Hepatocyte (in vitro differentiated cells): Measurements from ENCODE around the gene ABCC3. TPM values are rescaled to one million over a fixed set of nuclear protein-coding genes. Genes with fewer than 3 reads are reported as not detected.

Source experiments
- DNase-seq: peaks from one replicate; pipeline ENCODE4 v3.0.0-alpha.2; 2016; ENCODE audit warnings: low spot score
- H2AFZ ChIP-seq: fragments of 200-600 bp; sonication (generic); 2 replicates; pipeline ENCODE4 v1.6.0; 2016; ENCODE audit warnings: antibody characterized with exemption, mild to moderate bottlenecking
- H3K27ac ChIP-seq: fragments of 200-600 bp; sonication (generic); 2 replicates; pipeline ENCODE4 v1.5.1; 2016; ENCODE audit warnings: mild to moderate bottlenecking
- H3K27me3 ChIP-seq: fragments of 200-600 bp; sonication (generic); 2 replicates; pipeline ENCODE4 v1.6.1; 2016
- H3K36me3 ChIP-seq: fragments of 200-600 bp; sonication (generic); replicated peaks from 2 replicates; pipeline ENCODE4 v1.5.1; 2016; ENCODE audit warnings: low read depth; ENCODE audit not compliant: insufficient read depth
- H3K4me1 ChIP-seq: fragments of 200-600 bp; sonication (generic); 2 replicates; pipeline ENCODE4 v1.5.1; 2016; ENCODE audit warnings: mild to moderate bottlenecking, moderate library complexity; ENCODE audit not compliant: insufficient read depth
- H3K4me2 ChIP-seq: fragments of 200-600 bp; sonication (generic); 2 replicates; pipeline ENCODE4 v1.6.0; 2016
- H3K4me3 ChIP-seq: fragments of 200-600 bp; sonication (generic); 2 replicates; pipeline ENCODE4 v1.5.1; 2016; ENCODE audit warnings: mild to moderate bottlenecking
- H3K79me2 ChIP-seq: fragments of 200-600 bp; sonication (generic); 2 replicates; pipeline ENCODE4 v1.6.0; 2017; ENCODE audit warnings: mild to moderate bottlenecking
- H3K9me2 ChIP-seq: fragments of 200-600 bp; sonication (generic); replicated peaks from 2 replicates; pipeline ENCODE4 v1.6.0; 2017; ENCODE audit warnings: mild to moderate bottlenecking; ENCODE audit not compliant: insufficient read depth
- H3K9me3 ChIP-seq: fragments of 200-600 bp; sonication (generic); 2 replicates; pipeline ENCODE4 v1.5.1; 2016; ENCODE audit warnings: low read depth, mild to moderate bottlenecking
- H4K20me1 ChIP-seq: fragments of 200-600 bp; sonication (generic); 2 replicates; pipeline ENCODE4 v1.6.0; 2016; ENCODE audit warnings: mild to moderate bottlenecking; ENCODE audit not compliant: insufficient read depth, poor library complexity, severe bottlenecking
- EZH2 ChIP-seq: fragments of 200-600 bp; sonication (generic); IDR thresholded peaks from 2 replicates; pipeline ENCODE4 v1.6.1; 2016; ENCODE audit warnings: antibody characterized with exemption, mild to moderate bottlenecking, borderline replicate concordance
- EZH2phosphoT487 ChIP-seq: fragments of 200-600 bp; sonication (generic); IDR thresholded peaks from one replicate; pipeline ENCODE4 v1.6.1; 2018; ENCODE audit warnings: antibody characterized with exemption, mild to moderate bottlenecking, low read depth, moderate library complexity; ENCODE audit not compliant: unreplicated experiment, severe bottlenecking
- WGBS: methylation state at CpG from one replicate; pipeline ENCODE4 v1.1.6; 2016; ENCODE audit warnings: low lambda C conversion rate; ENCODE audit errors: missing lambda C conversion rate; 5-methylcytosine and 5-hydroxymethylcytosine counted together
- polyA plus RNA-seq: library from polyadenylated mRNA; unstranded; fragments of >200 nt; fragmentation: Nextera tagmentation; extraction: Ambion mirVana; gene quantifications from 2 replicates; pipeline ENCODE4 v1.2.1, GENCODE V29; 2016
- small RNA-seq: library from RNA; depleted of rRNA; stranded (forward); fragments of <200 nt; gene quantifications from one replicate; pipeline ENCODE3, GENCODE V24; 2014
- total RNA-seq: library from RNA; depleted of rRNA; stranded (reverse); fragments of >200 nt; gene quantifications from 2 replicates; pipeline ENCODE4 v1.2.3, GENCODE V29; 2014
- TF ChIP-seq, protein P1 (sequence below): fragments of 200-600 bp; sonication (generic); IDR thresholded peaks from 2 replicates; pipeline ENCODE4 v1.5.1; 2016; ENCODE audit warnings: antibody characterized with exemption, mild to moderate bottlenecking; ENCODE audit not compliant: poor library complexity

Gene ABCC3
- total and polyA plus RNA-seq, 2 experiments from 2014 or later: 16.9 to 18.1 TPM

GRCh38 chr17:50737118-50737698, 102.5 kb downstream of the ABCC3 start:
- WGBS: 100% methylated on average over 2 of the region's 2 CpGs
- H4K20me1 ChIP-seq: peaks cover 62% of the 10 kb centered on the region

DNA sequence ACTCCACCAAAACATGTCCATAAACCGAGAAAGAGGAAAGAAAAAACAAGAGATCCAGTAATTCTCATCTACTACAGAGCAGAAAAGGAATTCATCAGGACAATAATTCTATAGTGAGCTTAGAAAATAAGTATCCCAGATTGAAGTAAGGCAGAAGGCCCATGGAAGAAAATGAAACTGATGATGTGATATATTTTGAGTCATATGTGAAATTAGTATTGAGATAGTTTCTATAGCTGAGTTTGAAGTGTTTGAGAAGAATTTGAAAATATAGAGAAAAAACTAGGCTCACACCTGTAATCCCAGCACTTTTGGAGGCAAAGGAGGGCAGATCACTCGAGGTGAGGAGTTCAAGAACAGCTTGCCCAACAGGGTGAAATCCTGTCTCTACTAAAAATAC, 104.4 kb downstream of the ABCC3 start:
- no peak overlapping the region for H3K4me3 ChIP-seq
- H2AFZ ChIP-seq: no peak overlapping the region
- no peaks in the 10 kb centered on the region for H3K27me3 ChIP-seq
- TF ChIP-seq, protein P1, sequence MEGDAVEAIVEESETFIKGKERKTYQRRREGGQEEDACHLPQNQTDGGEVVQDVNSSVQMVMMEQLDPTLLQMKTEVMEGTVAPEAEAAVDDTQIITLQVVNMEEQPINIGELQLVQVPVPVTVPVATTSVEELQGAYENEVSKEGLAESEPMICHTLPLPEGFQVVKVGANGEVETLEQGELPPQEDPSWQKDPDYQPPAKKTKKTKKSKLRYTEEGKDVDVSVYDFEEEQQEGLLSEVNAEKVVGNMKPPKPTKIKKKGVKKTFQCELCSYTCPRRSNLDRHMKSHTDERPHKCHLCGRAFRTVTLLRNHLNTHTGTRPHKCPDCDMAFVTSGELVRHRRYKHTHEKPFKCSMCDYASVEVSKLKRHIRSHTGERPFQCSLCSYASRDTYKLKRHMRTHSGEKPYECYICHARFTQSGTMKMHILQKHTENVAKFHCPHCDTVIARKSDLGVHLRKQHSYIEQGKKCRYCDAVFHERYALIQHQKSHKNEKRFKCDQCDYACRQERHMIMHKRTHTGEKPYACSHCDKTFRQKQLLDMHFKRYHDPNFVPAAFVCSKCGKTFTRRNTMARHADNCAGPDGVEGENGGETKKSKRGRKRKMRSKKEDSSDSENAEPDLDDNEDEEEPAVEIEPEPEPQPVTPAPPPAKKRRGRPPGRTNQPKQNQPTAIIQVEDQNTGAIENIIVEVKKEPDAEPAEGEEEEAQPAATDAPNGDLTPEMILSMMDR: no peak
- TF ChIP-seq EZH2phosphoT487 (no peak), EZH2 (no peak)
- no peak overlapping the region for H3K27ac ChIP-seq
- no peaks in the 10 kb centered on the region for H3K9me3 ChIP-seq
- DNase-seq: no peak
- H3K9me2 ChIP-seq: no peaks in the 10 kb centered on the region
- H3K4me1 ChIP-seq: peaks cover 3% of the 10 kb centered on the region
- peaks cover 93% of the 10 kb centered on the region for H3K79me2 ChIP-seq
- WGBS: 92% methylated on average over 2 of the region's 2 CpGs
- H4K20me1 ChIP-seq: peaks cover 49% of the 10 kb centered on the region
- no peaks in the 10 kb centered on the region for H3K36me3 ChIP-seq
- no peak overlapping the region for H3K4me2 ChIP-seq

More at GRCh38 chr17:50737118-50737698, 102.5 kb downstream of the ABCC3 start:
- DNase-seq: no peak
- Histone ChIP-seq H3K9me3 (no peaks in the 10 kb centered on the region), H3K4me3 (no peak overlapping the region), H3K27ac (no peak overlapping the region), H3K9me2 (no peaks in the 10 kb centered on the region), H2AFZ (no peak overlapping the region), H3K27me3 (no peaks in the 10 kb centered on the region), H3K4me1 (peaks cover 4% of the 10 kb centered on the region), H3K79me2 (peaks cover 98% of the 10 kb centered on the region), H3K36me3 (no peaks in the 10 kb centered on the region), H3K4me2 (no peak overlapping the region)
- TF ChIP-seq, protein P1: no peak
- TF ChIP-seq EZH2phosphoT487: no peak
- no peak for TF ChIP-seq EZH2

Small RNAs within 50 kb of the gene (small RNA-seq; reads per million reads assigned to genes)
- gene RF00019: not detected

Other genes with a start within 250 kb of the ABCC3 start
- gene LRRC59, start 237.4 kb upstream of the ABCC3 start, total RNA-seq: 97.9 and 121 TPM in 2 replicates
- gene LRRC59, start 237.4 kb upstream of the ABCC3 start, polyA plus RNA-seq: 82.3 and 105 TPM in 2 replicates
- gene ACSF2, start 208.7 kb upstream of the ABCC3 start, total RNA-seq: 37.7 and 47.9 TPM in 2 replicates
- 39.1 and 43.1 TPM in 2 replicates for gene ACSF2, start 208.7 kb upstream of the ABCC3 start, polyA plus RNA-seq
- gene CHAD, start 166.0 kb upstream of the ABCC3 start, total RNA-seq: 0.20 and 0.40 TPM in 2 replicates
- 1.1 and 1.8 TPM in 2 replicates for gene CHAD, start 166.0 kb upstream of the ABCC3 start, polyA plus RNA-seq
- 28.6 and 29.7 TPM in 2 replicates for gene RSAD1, start 156.0 kb upstream of the ABCC3 start, total RNA-seq
- 30.4 and 44.2 TPM in 2 replicates for gene RSAD1, start 156.0 kb upstream of the ABCC3 start, polyA plus RNA-seq
- gene MYCBPAP, start 126.4 kb upstream of the ABCC3 start, total RNA-seq: 0.43 TPM in 1 of 2 replicates, not detected in the other
- gene MYCBPAP, start 126.4 kb upstream of the ABCC3 start, polyA plus RNA-seq: 0.70 and 1.2 TPM in 2 replicates
- gene EPN3, start 102.1 kb upstream of the ABCC3 start, total RNA-seq: 2.7 and 3.8 TPM in 2 replicates
- 11.5 and 12.1 TPM in 2 replicates for gene EPN3, start 102.1 kb upstream of the ABCC3 start, polyA plus RNA-seq
- 91.0 and 97.5 TPM in 2 replicates for gene SPATA20, start 87.7 kb upstream of the ABCC3 start, total RNA-seq
- gene SPATA20, start 87.7 kb upstream of the ABCC3 start, polyA plus RNA-seq: 108 and 114 TPM in 2 replicates
- gene CACNA1G, start 74.2 kb upstream of the ABCC3 start, total RNA-seq: 2.9 and 4.8 TPM in 2 replicates
- gene CACNA1G, start 74.2 kb upstream of the ABCC3 start, polyA plus RNA-seq: 3.5 and 4.8 TPM in 2 replicates
- 28.1 and 30.8 TPM in 2 replicates for gene ANKRD40, start 73.0 kb downstream of the ABCC3 start, total RNA-seq
- 10.3 and 11.4 TPM in 2 replicates for gene ANKRD40, start 73.0 kb downstream of the ABCC3 start, polyA plus RNA-seq
- gene LUC7L3, start 84.7 kb downstream of the ABCC3 start, total RNA-seq: 56.4 and 56.9 TPM in 2 replicates
- gene LUC7L3, start 84.7 kb downstream of the ABCC3 start, polyA plus RNA-seq: 156 and 256 TPM in 2 replicates
- gene ANKRD40CL, start 132.6 kb downstream of the ABCC3 start, total RNA-seq: 3.3 and 4.2 TPM in 2 replicates
- 2.8 and 3.9 TPM in 2 replicates for gene ANKRD40CL, start 132.6 kb downstream of the ABCC3 start, polyA plus RNA-seq
- 0.36 and 0.50 TPM in 2 replicates for gene WFIKKN2, start 200.7 kb downstream of the ABCC3 start, total RNA-seq
- gene WFIKKN2, start 200.7 kb downstream of the ABCC3 start, polyA plus RNA-seq: 0.68 TPM in 1 of 2 replicates, not detected in the other
- 52.1 and 53.6 TPM in 2 replicates for gene TOB1, start 231.5 kb downstream of the ABCC3 start, total RNA-seq
- 41.1 and 43.2 TPM in 2 replicates for gene TOB1, start 231.5 kb downstream of the ABCC3 start, polyA plus RNA-seq